HFF-Myc (cell line): ENCODE results near the gene CACNA1S.
A peak's percentile ranks its signal among the peaks of the same experiment; 100 is the strongest.

ENCODE experiments used
- DNase-seq: peaks from one replicate; pipeline ENCODE4 v3.0.0-alpha.2; 2011; ENCODE audit warnings: low read depth; ENCODE audit errors: extremely low read depth
- H3K4me3 ChIP-seq: replicated peaks from 2 replicates; pipeline ENCODE4 v1.5.1; 2011; ENCODE audit warnings: low read depth, mild to moderate bottlenecking, control low read depth, low read length
- CTCF ChIP-seq: IDR thresholded peaks from 2 replicates; pipeline ENCODE4 v1.5.1; 2012; ENCODE audit warnings: mild to moderate bottlenecking, low read depth, low read length, control low read depth; ENCODE audit errors: missing control alignments

CACNA1S gene

GRCh38 chr1:201089596-201089995 is 22.6 kb downstream of the CACNA1S start:
- TF ChIP-seq CTCF = no peak
- no peak for DNase-seq
- no peak overlapping the region for H3K4me3 ChIP-seq

GRCh38 chr1:201088901-201089525 is 23.2 kb downstream of the CACNA1S start:
- TF ChIP-seq CTCF = no peak
- no peak overlapping the region for H3K4me3 ChIP-seq
- DNase-seq = no peak

GRCh38 chr1:201088395-201088794 is 23.8 kb downstream of the CACNA1S start:
- no peak for DNase-seq
- no peak overlapping the region for H3K4me3 ChIP-seq
- TF ChIP-seq CTCF = no peak

- no peak for DNase-seq
- H3K4me3 ChIP-seq = no peak overlapping the region
- TF ChIP-seq CTCF = peak; percentile 75
Observed at GRCh38 chr1:201085902-201086735, 26.1 kb downstream of the CACNA1S start.

- DNase-seq = no peak
- no peak overlapping the region for H3K4me3 ChIP-seq
- TF ChIP-seq CTCF = no peak
Observed at GRCh38 chr1:201084295-201084694, 27.9 kb downstream of the CACNA1S start.

GRCh38 chr1:201083741-201084140 is 28.5 kb downstream of the CACNA1S start:
- DNase-seq = no peak
- TF ChIP-seq CTCF = no peak
- no peak overlapping the region for H3K4me3 ChIP-seq

GRCh38 chr1:201080135-201080534 is 32.1 kb downstream of the CACNA1S start:
- no peak overlapping the region for H3K4me3 ChIP-seq
- no peak for TF ChIP-seq CTCF
- no peak for DNase-seq
